Parathyroid adenoma (tissue), 2 donors: ENCODE results near the gene HCFC2.

Source experiments
- H2AFZ ChIP-seq: fragments of 300-600 bp; sonication (generic); one replicate; pipeline ENCODE4 v1.7.0; 2017; ENCODE audit warnings: antibody characterized with exemption, mild to moderate bottlenecking
- H3K27ac ChIP-seq: fragments of 300-600 bp; sonication (generic); one replicate; pipeline ENCODE4 v1.7.0; 2017
- H3K27me3 ChIP-seq: fragments of 300-600 bp; sonication (generic); one replicate; pipeline ENCODE4 v1.7.0; 2017; ENCODE audit warnings: low read length; ENCODE audit not compliant: control insufficient read depth, insufficient read depth
- H3K36me3 ChIP-seq: fragments of 300-600 bp; sonication (generic); one replicate; pipeline ENCODE4 v1.7.0; 2017; ENCODE audit warnings: low read length; ENCODE audit not compliant: control insufficient read depth, insufficient read depth
- H3K4me1 ChIP-seq: fragments of 300-600 bp; sonication (generic); one replicate; pipeline ENCODE4 v1.7.0; 2017; ENCODE audit warnings: control low read depth
- H3K4me2 ChIP-seq: fragments of 300-600 bp; sonication (generic); one replicate; pipeline ENCODE4 v1.7.0; 2017; ENCODE audit warnings: low read length
- H3K4me3 ChIP-seq: fragments of 300-600 bp; sonication (generic); one replicate; pipeline ENCODE4 v1.7.0; 2017; ENCODE audit warnings: low read depth, low read length
- H3K79me2 ChIP-seq: fragments of 300-600 bp; sonication (generic); one replicate; pipeline ENCODE4 v1.7.0; 2017; ENCODE audit warnings: control low read depth
- H3K9ac ChIP-seq: fragments of 300-600 bp; sonication (generic); one replicate; pipeline ENCODE4 v1.7.0; 2017; ENCODE audit warnings: mild to moderate bottlenecking
- H3K9me3 ChIP-seq: fragments of 300-600 bp; sonication (generic); one replicate; pipeline ENCODE4 v1.7.0; 2017; ENCODE audit warnings: low read length; ENCODE audit not compliant: control insufficient read depth
- CTCF ChIP-seq: fragments of 300-600 bp; sonication (generic); IDR thresholded peaks from one replicate; pipeline ENCODE4 v1.7.0; 2017; ENCODE audit warnings: antibody characterized with exemption, mild to moderate bottlenecking
- donor health status: primary hyperparathyroidism.

Gene HCFC2

GRCh38 chr12:104080764-104081163 is 16.4 kb downstream of the HCFC2 start:
- Histone ChIP-seq H3K9ac (no peak overlapping the region), H3K79me2 (peaks cover 12% of the 10 kb centered on the region), H3K4me2 (no peak overlapping the region), H3K9me3 (no peaks in the 10 kb centered on the region), H3K4me3 (no peak overlapping the region), H3K4me1 (no peaks in the 10 kb centered on the region), H2AFZ (no peak overlapping the region), H3K36me3 (no peaks in the 10 kb centered on the region), H3K27ac (no peak overlapping the region), H3K27me3 (no peaks in the 10 kb centered on the region)
- TF ChIP-seq CTCF, result no peak

GRCh38 chr12:104083769-104084475 is 19.6 kb downstream of the HCFC2 start:
- Histone ChIP-seq H3K27ac (no peak overlapping the region), H2AFZ (no peak overlapping the region), H3K27me3 (no peaks in the 10 kb centered on the region), H3K9ac (no peak overlapping the region), H3K4me2 (no peak overlapping the region), H3K36me3 (no peaks in the 10 kb centered on the region), H3K79me2 (peaks cover under 1% of the 10 kb centered on the region), H3K4me3 (no peak overlapping the region), H3K9me3 (no peaks in the 10 kb centered on the region), H3K4me1 (no peaks in the 10 kb centered on the region)
- TF ChIP-seq CTCF, result no peak

GRCh38 chr12:104090685-104091084 is 26.4 kb downstream of the HCFC2 start:
- Histone ChIP-seq H3K27me3 (no peaks in the 10 kb centered on the region), H2AFZ (no peak overlapping the region), H3K4me1 (no peaks in the 10 kb centered on the region), H3K27ac (no peak overlapping the region), H3K4me2 (no peak overlapping the region), H3K36me3 (no peaks in the 10 kb centered on the region), H3K4me3 (no peak overlapping the region), H3K79me2 (no peaks in the 10 kb centered on the region), H3K9me3 (no peaks in the 10 kb centered on the region), H3K9ac (no peak overlapping the region)
- TF ChIP-seq CTCF, result no peak

GRCh38 chr12:104091136-104091535 is 26.8 kb downstream of the HCFC2 start:
- Histone ChIP-seq H3K36me3 (no peaks in the 10 kb centered on the region), H3K27me3 (no peaks in the 10 kb centered on the region), H2AFZ (no peak overlapping the region), H3K4me2 (no peak overlapping the region), H3K9ac (no peak overlapping the region), H3K4me1 (no peaks in the 10 kb centered on the region), H3K79me2 (no peaks in the 10 kb centered on the region), H3K4me3 (no peak overlapping the region), H3K9me3 (no peaks in the 10 kb centered on the region), H3K27ac (no peak overlapping the region)
- no peak for TF ChIP-seq CTCF

- Histone ChIP-seq H3K27ac (no peak overlapping the region), H3K4me1 (no peaks in the 10 kb centered on the region), H3K4me3 (no peak overlapping the region), H3K9me3 (no peaks in the 10 kb centered on the region), H2AFZ (no peak overlapping the region), H3K36me3 (no peaks in the 10 kb centered on the region), H3K27me3 (no peaks in the 10 kb centered on the region), H3K79me2 (no peaks in the 10 kb centered on the region), H3K4me2 (no peak overlapping the region), H3K9ac (no peak overlapping the region)
- TF ChIP-seq CTCF, result no peak
Measured at GRCh38 chr12:104094284-104094683, 30.0 kb downstream of the HCFC2 start.
